Brain microvascular endothelial cell (primary cell): ENCODE results near the gene TBC1D2.

Source experiments
- DNase-seq: peaks from one replicate; pipeline ENCODE4 v3.0.0-alpha.2; 2020
- H3K27ac ChIP-seq: fragments of 250-450 bp; sonication (Bioruptor Pico); 2 replicates; pipeline ENCODE4 v1.5.1; 2020; ENCODE audit warnings: mild to moderate bottlenecking, moderate library complexity
- H3K27me3 ChIP-seq: fragments of 250-450 bp; sonication (Bioruptor Pico); replicated peaks from 2 replicates; pipeline ENCODE4 v1.5.1; 2020; ENCODE audit warnings: mild to moderate bottlenecking
- H3K36me3 ChIP-seq: fragments of 250-450 bp; sonication (Bioruptor Pico); replicated peaks from 2 replicates; pipeline ENCODE4 v1.5.1; 2020; ENCODE audit warnings: mild to moderate bottlenecking
- H3K4me3 ChIP-seq: 2 replicates; pipeline ENCODE4 v1.5.1; 2011; ENCODE audit warnings: low read depth, mild to moderate bottlenecking, control low read depth, low read length, moderate library complexity
- in situ Hi-C: cut with HindIII; loops from 2 replicates; pipeline ENCODE4 v1.10.0; 2017; ENCODE audit warnings: low sequenced_read_pairs, low pct_ligation_motif_present
- TF ChIP-seq, protein P1 (sequence below): IDR thresholded peaks from 2 replicates; pipeline ENCODE4 v1.5.1; 2011; ENCODE audit warnings: low read depth, mild to moderate bottlenecking, moderate library complexity, low read length, control low read depth, inconsistent platforms; ENCODE audit errors: missing control alignments

Gene TBC1D2

DNA sequence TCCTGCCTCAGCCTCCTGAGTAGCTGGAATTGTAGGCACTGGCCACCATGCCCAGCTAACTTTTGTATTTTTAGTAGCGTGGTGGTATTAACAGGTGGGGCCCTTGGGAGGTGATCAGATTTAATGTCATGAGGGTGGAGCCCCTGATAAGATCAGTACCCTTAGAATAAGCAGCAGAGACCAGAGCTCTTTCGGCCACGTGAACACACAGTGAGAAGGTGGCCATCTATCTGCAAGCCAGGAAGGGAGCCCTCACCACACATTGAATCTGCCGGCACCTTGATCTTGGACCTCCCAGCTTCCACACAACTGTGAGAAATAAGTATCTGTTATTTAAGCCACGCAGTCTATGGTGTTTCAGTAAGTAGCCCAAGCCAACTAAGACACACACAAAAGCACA is 22.5 kb downstream of the TBC1D2 start:
- H3K27ac ChIP-seq, result peak overlapping the region; percentile 74
- H3K27me3 ChIP-seq, result no peaks in the 10 kb centered on the region
- no peak for DNase-seq
- in situ Hi-C loops, result no loop called here
- no peak overlapping the region for H3K4me3 ChIP-seq
- H3K36me3 ChIP-seq, result peaks cover 23% of the 10 kb centered on the region
- TF ChIP-seq, protein P1, sequence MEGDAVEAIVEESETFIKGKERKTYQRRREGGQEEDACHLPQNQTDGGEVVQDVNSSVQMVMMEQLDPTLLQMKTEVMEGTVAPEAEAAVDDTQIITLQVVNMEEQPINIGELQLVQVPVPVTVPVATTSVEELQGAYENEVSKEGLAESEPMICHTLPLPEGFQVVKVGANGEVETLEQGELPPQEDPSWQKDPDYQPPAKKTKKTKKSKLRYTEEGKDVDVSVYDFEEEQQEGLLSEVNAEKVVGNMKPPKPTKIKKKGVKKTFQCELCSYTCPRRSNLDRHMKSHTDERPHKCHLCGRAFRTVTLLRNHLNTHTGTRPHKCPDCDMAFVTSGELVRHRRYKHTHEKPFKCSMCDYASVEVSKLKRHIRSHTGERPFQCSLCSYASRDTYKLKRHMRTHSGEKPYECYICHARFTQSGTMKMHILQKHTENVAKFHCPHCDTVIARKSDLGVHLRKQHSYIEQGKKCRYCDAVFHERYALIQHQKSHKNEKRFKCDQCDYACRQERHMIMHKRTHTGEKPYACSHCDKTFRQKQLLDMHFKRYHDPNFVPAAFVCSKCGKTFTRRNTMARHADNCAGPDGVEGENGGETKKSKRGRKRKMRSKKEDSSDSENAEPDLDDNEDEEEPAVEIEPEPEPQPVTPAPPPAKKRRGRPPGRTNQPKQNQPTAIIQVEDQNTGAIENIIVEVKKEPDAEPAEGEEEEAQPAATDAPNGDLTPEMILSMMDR, result no peak

DNA sequence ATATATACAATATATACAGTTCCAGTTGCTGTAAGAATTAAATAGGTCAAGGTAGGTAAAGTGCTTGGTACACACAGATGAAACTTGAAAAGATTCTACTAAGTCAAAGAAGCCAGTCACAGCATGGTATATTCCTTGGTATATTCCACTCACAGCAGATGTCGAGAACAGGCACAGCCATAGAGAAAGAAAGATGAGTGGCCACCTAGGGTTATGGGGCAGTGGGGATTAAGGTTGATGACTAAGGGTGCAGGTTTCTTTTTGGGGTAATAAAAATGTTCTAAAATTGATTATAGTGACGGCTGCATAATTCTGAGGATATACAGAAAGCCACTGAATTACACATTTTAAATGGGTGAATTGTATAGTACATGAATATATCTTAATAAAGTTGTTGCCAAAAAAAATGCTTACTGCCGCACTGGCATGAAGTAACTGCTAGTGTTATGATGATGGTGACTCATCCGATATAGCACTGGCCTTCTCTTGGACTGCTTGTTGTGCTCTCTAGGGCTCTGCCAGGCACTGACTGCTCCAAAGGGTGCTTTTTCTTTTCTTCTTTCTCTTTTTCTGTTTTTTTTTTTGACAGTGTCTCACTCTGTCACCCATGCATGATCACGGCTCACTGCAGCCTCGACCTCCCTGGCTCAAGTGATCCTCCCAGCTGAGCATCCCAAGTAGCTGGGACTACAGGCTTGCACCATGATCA is 23.5 kb downstream of the TBC1D2 start:
- Histone ChIP-seq H3K27ac (peak overlapping the region; percentile 74), H3K4me3 (no peak overlapping the region), H3K27me3 (no peaks in the 10 kb centered on the region), H3K36me3 (peaks cover 23% of the 10 kb centered on the region)
- in situ Hi-C loops, result no loop called here
- TF ChIP-seq, protein P1, result no peak
- peak; percentile 84 for DNase-seq

DNA sequence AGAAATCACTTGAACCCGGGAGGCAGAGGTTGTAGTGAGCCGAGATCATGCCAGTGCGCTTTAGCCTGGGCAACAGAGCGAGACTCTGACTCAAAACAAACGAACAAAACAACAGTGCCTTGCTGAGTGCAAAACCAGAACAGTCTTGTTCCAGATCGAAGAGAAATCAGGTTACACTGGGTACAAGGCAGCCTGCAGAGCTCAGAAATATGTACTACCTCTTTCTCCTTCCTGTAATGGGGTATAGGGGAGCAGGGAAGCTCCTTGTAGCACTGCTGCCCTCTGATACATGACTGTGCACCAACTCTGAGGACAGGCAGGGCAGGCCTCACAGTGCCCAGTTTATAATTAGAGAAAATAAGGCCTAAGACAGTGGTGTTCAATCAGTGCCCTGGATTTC is 24.7 kb downstream of the TBC1D2 start:
- TF ChIP-seq, protein P1, result no peak
- Histone ChIP-seq H3K36me3 (peaks cover 28% of the 10 kb centered on the region), H3K27ac (no peak overlapping the region), H3K27me3 (no peaks in the 10 kb centered on the region), H3K4me3 (no peak overlapping the region)
- no peak for DNase-seq
- in situ Hi-C loops, result no loop called here

DNA sequence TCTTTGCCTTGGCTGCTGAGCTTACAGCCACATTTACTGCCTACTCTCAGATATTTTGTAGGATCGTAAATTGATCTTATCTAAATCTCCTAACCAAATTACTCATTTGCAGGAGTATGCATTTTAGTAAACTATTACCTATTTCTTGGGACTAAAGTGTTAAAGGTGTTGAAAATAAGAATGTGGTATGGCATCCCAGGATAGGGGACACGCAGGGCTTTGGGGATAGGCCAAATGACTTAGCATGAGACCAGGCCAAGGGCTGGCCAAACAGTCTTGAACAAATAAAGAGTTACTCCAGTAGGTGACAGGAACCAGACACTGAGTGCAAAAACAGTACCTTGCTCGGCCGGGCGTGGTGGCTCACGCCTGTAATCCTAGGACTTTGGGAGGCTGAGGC is 25.1 kb downstream of the TBC1D2 start:
- Histone ChIP-seq H3K27me3 (no peaks in the 10 kb centered on the region), H3K4me3 (no peak overlapping the region), H3K36me3 (peaks cover 32% of the 10 kb centered on the region), H3K27ac (no peak overlapping the region)
- no peak for DNase-seq
- TF ChIP-seq, protein P1, result no peak
- in situ Hi-C loops, result no loop called here

DNA sequence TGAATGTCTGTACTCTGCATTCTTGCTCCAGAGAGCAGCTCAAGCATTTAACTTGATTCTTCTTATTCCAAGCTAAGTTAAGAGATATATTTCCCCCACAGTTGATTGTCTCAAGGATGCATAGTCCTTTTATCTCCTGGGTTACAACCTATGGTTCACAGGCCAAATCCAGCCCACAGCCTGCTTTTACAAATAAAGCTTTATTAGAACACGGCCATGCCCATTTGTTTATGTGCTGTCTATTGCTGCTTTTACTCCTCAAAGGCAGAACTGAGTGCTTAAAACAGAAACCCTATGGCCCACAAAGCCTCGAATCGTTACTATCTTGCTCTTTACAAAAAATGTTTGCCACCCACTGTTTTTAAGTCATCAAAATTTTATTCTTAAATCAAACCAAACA is 25.8 kb downstream of the TBC1D2 start:
- peaks cover 32% of the 10 kb centered on the region for H3K36me3 ChIP-seq
- no peak for DNase-seq
- in situ Hi-C loops, result no loop called here
- no peak overlapping the region for H3K4me3 ChIP-seq
- H3K27ac ChIP-seq, result no peak overlapping the region
- H3K27me3 ChIP-seq, result no peaks in the 10 kb centered on the region
- TF ChIP-seq, protein P1, result no peak

DNA sequence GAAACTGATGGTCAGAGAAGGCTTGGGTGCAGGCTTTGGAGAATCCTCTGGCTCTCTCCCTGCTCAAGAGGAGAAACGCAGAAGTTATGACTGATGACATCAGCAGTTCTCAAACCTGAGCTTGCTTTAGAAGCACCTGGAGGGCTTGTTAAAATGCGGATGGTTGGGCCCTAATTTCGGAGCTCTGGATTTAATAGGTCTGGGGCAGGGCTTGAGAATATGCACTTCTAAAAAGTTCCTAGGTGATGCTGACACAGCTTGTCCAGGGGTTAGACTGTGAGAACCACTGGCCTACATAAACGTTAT is 26.4 kb downstream of the TBC1D2 start:
- no peak for DNase-seq
- Histone ChIP-seq H3K36me3 (peaks cover 32% of the 10 kb centered on the region), H3K27ac (no peak overlapping the region), H3K4me3 (no peak overlapping the region), H3K27me3 (no peaks in the 10 kb centered on the region)
- TF ChIP-seq, protein P1, result no peak
- in situ Hi-C loops, result no loop called here
